Progenitor cell of endocrine pancreas (in vitro differentiated cells): ENCODE results near the gene ATP1B2. TPM values are rescaled to one million over a fixed set of nuclear protein-coding genes. Genes with fewer than 3 reads are reported as not detected.

Experiments used
- DNase-seq: peaks from one replicate; pipeline ENCODE4 v3.0.0; 2021; ENCODE audit warnings: low spot score; ENCODE audit not compliant: unreplicated experiment
- H3K27ac Mint-ChIP-seq: 2 replicates; pipeline ENCODE4 v1.8.0; 2021; ENCODE audit warnings: mild to moderate bottlenecking, moderate library complexity, mixed read lengths
- H3K27me3 Mint-ChIP-seq: 2 replicates; pipeline ENCODE4 v1.8.0; 2021; ENCODE audit warnings: mixed read lengths
- H3K36me3 Mint-ChIP-seq: 2 replicates; pipeline ENCODE4 v1.8.0; 2022; ENCODE audit warnings: mixed read lengths; ENCODE audit not compliant: insufficient read depth
- H3K4me1 Mint-ChIP-seq: 2 replicates; pipeline ENCODE4 v1.8.0; 2021; ENCODE audit warnings: low read depth, mixed read lengths
- H3K4me3 Mint-ChIP-seq: 2 replicates; pipeline ENCODE4 v1.8.0; 2021; ENCODE audit warnings: low read depth, mild to moderate bottlenecking, moderate library complexity, mixed read lengths
- H3K9me3 Mint-ChIP-seq: 2 replicates; pipeline ENCODE4 v1.8.0; 2021; ENCODE audit warnings: low read depth, mixed read lengths
- total RNA-seq: library from RNA; stranded (reverse); gene quantifications from 2 replicates; pipeline ENCODE4 v1.2.1, GENCODE V29; 2021
- TF ChIP-seq, protein P1 (sequence below): fragments of 200-600 bp; sonication (generic); IDR thresholded peaks from one replicate; pipeline ENCODE4 v1.5.0; 2021; ENCODE audit warnings: antibody characterized with exemption, mild to moderate bottlenecking; ENCODE audit not compliant: unreplicated experiment

ATP1B2 gene
- total RNA-seq, 1 donor from 2014 or later: 2.1 TPM

GRCh38 chr17:7676533-7676932, 25.8 kb downstream of the ATP1B2 start:
- H3K27me3 Mint-ChIP-seq: no peaks in the 10 kb centered on the region
- H3K9me3 Mint-ChIP-seq: peaks cover 9% of the 10 kb centered on the region
- H3K27ac Mint-ChIP-seq: no peak overlapping the region
- no peak overlapping the region for H3K4me3 Mint-ChIP-seq
- TF ChIP-seq, protein P1, sequence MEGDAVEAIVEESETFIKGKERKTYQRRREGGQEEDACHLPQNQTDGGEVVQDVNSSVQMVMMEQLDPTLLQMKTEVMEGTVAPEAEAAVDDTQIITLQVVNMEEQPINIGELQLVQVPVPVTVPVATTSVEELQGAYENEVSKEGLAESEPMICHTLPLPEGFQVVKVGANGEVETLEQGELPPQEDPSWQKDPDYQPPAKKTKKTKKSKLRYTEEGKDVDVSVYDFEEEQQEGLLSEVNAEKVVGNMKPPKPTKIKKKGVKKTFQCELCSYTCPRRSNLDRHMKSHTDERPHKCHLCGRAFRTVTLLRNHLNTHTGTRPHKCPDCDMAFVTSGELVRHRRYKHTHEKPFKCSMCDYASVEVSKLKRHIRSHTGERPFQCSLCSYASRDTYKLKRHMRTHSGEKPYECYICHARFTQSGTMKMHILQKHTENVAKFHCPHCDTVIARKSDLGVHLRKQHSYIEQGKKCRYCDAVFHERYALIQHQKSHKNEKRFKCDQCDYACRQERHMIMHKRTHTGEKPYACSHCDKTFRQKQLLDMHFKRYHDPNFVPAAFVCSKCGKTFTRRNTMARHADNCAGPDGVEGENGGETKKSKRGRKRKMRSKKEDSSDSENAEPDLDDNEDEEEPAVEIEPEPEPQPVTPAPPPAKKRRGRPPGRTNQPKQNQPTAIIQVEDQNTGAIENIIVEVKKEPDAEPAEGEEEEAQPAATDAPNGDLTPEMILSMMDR: no peak
- no peaks in the 10 kb centered on the region for H3K4me1 Mint-ChIP-seq
- H3K36me3 Mint-ChIP-seq: peaks cover 31% of the 10 kb centered on the region
- DNase-seq: no peak

GRCh38 chr17:7677388-7678067, 26.8 kb downstream of the ATP1B2 start:
- Mint-ChIP-seq H3K27me3 (no peaks in the 10 kb centered on the region), H3K27ac (no peak overlapping the region), H3K4me3 (no peak overlapping the region), H3K4me1 (no peaks in the 10 kb centered on the region), H3K36me3 (peaks cover 28% of the 10 kb centered on the region), H3K9me3 (peaks cover 9% of the 10 kb centered on the region)
- no peak for DNase-seq
- TF ChIP-seq, protein P1: no peak

DNA sequence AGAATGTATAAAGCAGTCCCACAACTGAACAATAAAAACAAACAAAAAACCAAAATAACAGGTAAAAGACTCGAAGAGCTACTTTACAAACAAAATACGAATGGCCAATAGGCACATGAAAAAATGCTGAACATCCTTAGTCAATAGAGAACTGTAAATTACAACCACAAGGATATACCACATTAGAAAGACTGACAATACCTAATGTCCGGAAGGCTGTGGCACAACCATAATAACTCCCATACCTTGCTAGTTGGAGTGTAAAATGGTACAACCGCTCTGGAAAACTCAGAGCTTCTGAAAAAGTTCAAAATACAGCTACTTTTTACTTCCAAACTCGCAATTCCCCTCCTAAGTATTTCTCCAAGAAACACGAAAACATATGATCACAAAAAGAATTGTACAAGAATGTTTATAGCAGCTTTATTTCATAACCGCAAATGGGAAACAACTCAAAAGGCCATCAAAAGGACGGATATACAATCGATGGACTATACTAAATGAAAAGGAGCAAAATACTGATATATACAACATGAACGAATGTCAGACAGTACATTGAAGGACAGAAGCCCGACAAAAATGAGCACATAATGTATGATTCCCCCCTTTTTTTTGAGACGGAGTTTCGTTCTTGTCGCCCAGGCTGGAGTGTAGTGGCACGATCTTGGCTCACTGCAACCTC, 34.3 kb downstream of the ATP1B2 start:
- H3K4me1 Mint-ChIP-seq: peaks cover 22% of the 10 kb centered on the region
- no peaks in the 10 kb centered on the region for H3K9me3 Mint-ChIP-seq
- H3K27me3 Mint-ChIP-seq: no peaks in the 10 kb centered on the region
- H3K4me3 Mint-ChIP-seq: peak overlapping the region; percentile 98
- TF ChIP-seq, protein P1: no peak
- peaks cover 2% of the 10 kb centered on the region for H3K36me3 Mint-ChIP-seq
- no peak for DNase-seq
- H3K27ac Mint-ChIP-seq: peak overlapping the region; percentile 100

GRCh38 chr17:7685533-7686221, 35.0 kb downstream of the ATP1B2 start:
- TF ChIP-seq, protein P1: no peak
- DNase-seq: peak; percentile 80
- peak overlapping the region; percentile 98 for H3K4me3 Mint-ChIP-seq
- peaks cover 25% of the 10 kb centered on the region for H3K4me1 Mint-ChIP-seq
- peaks cover 6% of the 10 kb centered on the region for H3K36me3 Mint-ChIP-seq
- H3K27ac Mint-ChIP-seq: peak overlapping the region; percentile 100
- no peaks in the 10 kb centered on the region for H3K27me3 Mint-ChIP-seq
- no peaks in the 10 kb centered on the region for H3K9me3 Mint-ChIP-seq
